GM12878 (cell line): Measurements from ENCODE around the gene PMP22. TPM values are rescaled to one million over a fixed set of nuclear protein-coding genes. Genes with fewer than 3 reads are reported as not detected.

Experiments
- ATAC-seq: fragments of 200-7000 bp; cut with Tn5 transposase; 3 replicates; pipeline ENCODE4 v1.9.1; 2020; ENCODE audit warnings: mild to moderate bottlenecking, moderate library complexity
- BruUV-seq: library from RNA; stranded (reverse); fragments of 400-500 nt; replicated peaks from 2 replicates; lab custom pipeline; 2021; lab: Mats Ljungman, UMichigan
- CTCF ChIA-PET: fragments of 300-600 bp; sonication (Branson Sonifier 250); formaldehyde crosslinking; extraction: SDS; loops from one replicate; lab custom pipeline; 2021; ENCODE audit warnings: inconsistent platforms; lab: Yijun Ruan, JAX
- POLR2A ChIA-PET: fragments of 350-600 bp; formaldehyde crosslinking; extraction: SDS; loops from one replicate; lab custom pipeline; 2021; ENCODE audit warnings: inconsistent platforms; lab: Charles Lee
- RAD21 ChIA-PET: fragments of 300-600 bp; sonication (Branson Sonifier 250); formaldehyde crosslinking; loops from one replicate; lab custom pipeline; 2023; ENCODE audit warnings: antibody characterized with exemption; ENCODE audit not compliant: unreplicated experiment; lab: Charles Lee
- SMC1A ChIA-PET: fragments of 300-600 bp; sonication (Branson Sonifier 250); formaldehyde crosslinking; loops from one replicate; lab custom pipeline; 2023; ENCODE audit not compliant: unreplicated experiment, uncharacterized antibody; lab: Charles Lee
- DNase-seq: peaks from one replicate; pipeline ENCODE4 v3.0.0-alpha.2; 2011; ENCODE audit warnings: low read depth, low spot score
- FAIRE-seq: peaks from 3 replicates; lab custom pipeline; 2011; peaks lifted over from hg19 to GRCh38; lab: Jason Lieb, UNC
- H2AFZ ChIP-seq: 2 replicates; pipeline ENCODE4 v1.6.0; 2011; ENCODE audit warnings: low read depth, low read length, control low read depth; ENCODE audit not compliant: control insufficient read depth
- H3K27ac ChIP-seq: 2 replicates; pipeline ENCODE4 v1.5.1; 2011; ENCODE audit warnings: control low read depth; ENCODE audit not compliant: control insufficient read depth, insufficient read depth
- H3K27me3 ChIP-seq, 2 experiments: replicated peaks in 1 of 2; 2 replicates each; pipeline versions ENCODE4 v1.6.0 to v1.6.1; 2011; ENCODE audit warnings: low read length in 1 of 2; ENCODE audit not compliant: control insufficient read depth in 2 of 2, insufficient read depth in 2 of 2
- H3K36me3 ChIP-seq, 2 experiments: 2 replicates each; pipeline ENCODE4 v1.5.1; 2011; ENCODE audit warnings: low read length in 1 of 2; ENCODE audit not compliant: control insufficient read depth in 2 of 2, insufficient read depth in 2 of 2
- H3K4me1 ChIP-seq: 2 replicates; pipeline ENCODE4 v1.6.1; 2011; ENCODE audit warnings: mild to moderate bottlenecking, low read length, moderate library complexity, mixed read lengths; ENCODE audit not compliant: control insufficient read depth, insufficient read depth
- H3K4me2 ChIP-seq: 2 replicates; pipeline ENCODE4 v1.6.0; 2011; ENCODE audit warnings: control low read depth; ENCODE audit not compliant: control insufficient read depth, insufficient read depth
- H3K4me3 ChIP-seq: fragments of 200-600 bp; sonication (generic); 2 replicates; pipeline ENCODE4 v1.5.1; 2016
- H3K79me2 ChIP-seq: 2 replicates; pipeline ENCODE4 v1.6.0; 2011; ENCODE audit warnings: low read length; ENCODE audit not compliant: control insufficient read depth, insufficient read depth
- H3K9ac ChIP-seq: 2 replicates; pipeline ENCODE4 v1.8.0; 2011; ENCODE audit warnings: low read length, control low read depth, mixed read lengths; ENCODE audit not compliant: control insufficient read depth, insufficient read depth
- H3K9me3 ChIP-seq: replicated peaks from 3 replicates; pipeline ENCODE4 v1.5.1; 2011; ENCODE audit warnings: mild to moderate bottlenecking, low read length; ENCODE audit not compliant: control insufficient read depth, insufficient read depth
- H4K20me1 ChIP-seq: 2 replicates; pipeline ENCODE4 v1.6.0; 2011; ENCODE audit not compliant: control insufficient read depth, insufficient read depth
- BHLHE40 ChIP-seq, 2 experiments: fragments of 450-650 bp in 1 of 2; IDR thresholded peaks; 2 replicates each; pipeline ENCODE4 v1.6.1; 2011 to 2017; ENCODE audit warnings: low read depth in 2 of 2, borderline replicate concordance in 1 of 2, improper control_type of control experiment in 1 of 2, low read length in 1 of 2, mild to moderate bottlenecking in 1 of 2
- FOS ChIP-seq: IDR thresholded peaks from 3 replicates; pipeline ENCODE4 v1.6.1; 2011; ENCODE audit warnings: borderline replicate concordance; ENCODE audit not compliant: insufficient read length; ENCODE audit errors: extremely low read depth
- FOXK2 ChIP-seq: fragments of 450-650 bp; IDR thresholded peaks from 2 replicates; pipeline ENCODE4 v1.6.1; 2017; ENCODE audit warnings: mild to moderate bottlenecking, moderate library complexity
- IRF4 ChIP-seq: IDR thresholded peaks from 2 replicates; pipeline ENCODE4 v1.6.1; 2011; ENCODE audit warnings: low read depth, low read length
- KAT2A ChIP-seq: conservative IDR thresholded peaks from 2 replicates; pipeline ENCODE4 v1.6.1; 2011; ENCODE audit warnings: low read depth, low read length; ENCODE audit not compliant: control insufficient read depth
- KLF5 ChIP-seq: fragments of 450-650 bp; IDR thresholded peaks from 2 replicates; pipeline ENCODE4 v1.6.1; 2014; ENCODE audit warnings: mild to moderate bottlenecking; ENCODE audit not compliant: partially characterized antibody
- NFIC ChIP-seq: IDR thresholded peaks from 2 replicates; pipeline ENCODE4 v1.6.1; 2012; ENCODE audit warnings: low read depth, mild to moderate bottlenecking, inconsistent platforms, low read length, moderate library complexity
- NFYA ChIP-seq: IDR thresholded peaks from 2 replicates; pipeline ENCODE4 v1.6.1; 2011; ENCODE audit warnings: low read depth, mild to moderate bottlenecking, low read length, improper control_type of control experiment, borderline replicate concordance
- NR2C1 ChIP-seq: fragments of 450-650 bp; IDR thresholded peaks from 2 replicates; pipeline ENCODE4 v1.6.1; 2017; ENCODE audit warnings: antibody characterized with exemption, mild to moderate bottlenecking, moderate library complexity
- NR2F1 ChIP-seq: fragments of 450-650 bp; conservative IDR thresholded peaks from 2 replicates; pipeline ENCODE4 v1.6.1; 2017; ENCODE audit warnings: mild to moderate bottlenecking
- SKIL ChIP-seq: fragments of 450-650 bp; IDR thresholded peaks from 2 replicates; pipeline ENCODE4 v1.6.1; 2017; ENCODE audit warnings: mild to moderate bottlenecking, low read depth, inconsistent platforms; ENCODE audit not compliant: poor library complexity, severe bottlenecking
- SMARCA5 ChIP-seq: fragments of 450-650 bp; IDR thresholded peaks from 2 replicates; pipeline ENCODE4 v1.6.1; 2017; ENCODE audit warnings: mild to moderate bottlenecking
- TAF1 ChIP-seq: IDR thresholded peaks from 2 replicates; pipeline ENCODE4 v1.6.1; 2011; ENCODE audit warnings: mild to moderate bottlenecking, low read depth, low read length, borderline replicate concordance
- TBL1XR1 ChIP-seq: IDR thresholded peaks from 2 replicates; pipeline ENCODE4 v1.6.1; 2012; ENCODE audit warnings: low read depth, low read length, improper control_type of control experiment
- TCF7 ChIP-seq: IDR thresholded peaks from 2 replicates; pipeline ENCODE4 v1.6.1; 2014; ENCODE audit warnings: antibody characterized with exemption, borderline replicate concordance
- ZNF207 ChIP-seq: fragments of 450-650 bp; IDR thresholded peaks from 2 replicates; pipeline ENCODE4 v1.6.1; 2014; ENCODE audit warnings: antibody characterized with exemption, mild to moderate bottlenecking, borderline replicate concordance
- ZNF24 ChIP-seq: fragments of 450-650 bp; IDR thresholded peaks from 2 replicates; pipeline ENCODE4 v1.6.1; 2017; ENCODE audit warnings: antibody characterized with exemption, mild to moderate bottlenecking
- ZNF384 ChIP-seq: IDR thresholded peaks from 2 replicates; pipeline ENCODE4 v1.6.1; 2012; ENCODE audit warnings: low read depth, mild to moderate bottlenecking, low read length, improper control_type of control experiment, borderline replicate concordance
- WGBS: methylation state at CpG from one replicate; pipeline ENCODE4 v1.1.6; 2016; ENCODE audit warnings: low lambda C conversion rate; ENCODE audit not compliant: insufficient replicate concordance, insufficient coverage; ENCODE audit errors: missing lambda C conversion rate; 5-methylcytosine and 5-hydroxymethylcytosine counted together
- in situ Hi-C: fragments of 300-500 bp; cut with MboI; formaldehyde crosslinking; loops from 9 replicates; pipeline ENCODE4 v1.14.3; 2018; ENCODE audit warnings: mixed read lengths
- intact Hi-C: fragments of 100-400 bp; cut with micrococcal nuclease; formaldehyde crosslinking; loops from one replicate; pipeline ENCODE4 v1.14.2; 2022; ENCODE audit not compliant: unreplicated experiment
- polyA plus RNA-seq, 11 experiments: library from polyadenylated mRNA; depleted of rRNA in 4 of 11; unstranded in 6 of 11; stranded (reverse) in 5 of 11; fragments of >200 nt; fragmentation: Nextera tagmentation in 4 of 11; fragmentation: Illumina TruSeq in 1 of 11; extraction: Ambion mirVana in 4 of 11; extraction: Trizol in 1 of 11; gene quantifications; 1 replicate in 1 of 11; 2 replicates in 10 of 11; pipeline versions ENCODE4 v1.2.1 to v1.2.3, GENCODE V29; 2011 to 2016; ENCODE audit warnings: inconsistent platforms in 2 of 11, missing spikeins in 2 of 11, low read depth in 1 of 11
- total RNA-seq, 4 experiments: library from RNA; depleted of rRNA in 3 of 4; stranded (reverse); fragments of >200 nt in 3 of 4; fragmentation: Illumina TruSeq in 1 of 4; extraction: Trizol in 1 of 4; gene quantifications; 2 replicates each; pipeline versions ENCODE4 v1.2.1 to v1.2.3, GENCODE V29; 2013 to 2021

PMP22 gene
- total and polyA plus RNA-seq, 10 of the 15 experiments (the other 5 are each of a cell fraction or from before 2014, with no cell fraction given), result 0.59 TPM; not detected in 9

GRCh38 chr17:15180121-15180561 lies 85.0 kb downstream of the PMP22 start:
- no peak for DNase-seq
- ChIA-PET RAD21 (no interaction called here), CTCF (interaction anchor here (0.9 kb wide), 1 partner anchor 75 kb away, joined by 3 read pairs; no protein-coding TSS in a partner anchor), POLR2A (no interaction called here), SMC1A (interaction anchor here (0.7 kb wide), 1 partner anchor 68 kb away, joined by 3 read pairs; no protein-coding TSS in a partner anchor)
- intact Hi-C loops (no loop called here), in situ Hi-C loops (no loop called here)
- Histone ChIP-seq H3K79me2 (no peaks in the 10 kb centered on the region), H2AFZ (no peak overlapping the region), H3K4me1 (no peaks in the 10 kb centered on the region), H3K27me3 (no peaks in the 10 kb centered on the region), H3K27ac (no peak overlapping the region), H3K36me3 (no peaks in the 10 kb centered on the region), H3K9ac (no peak overlapping the region), H3K4me2 (no peak overlapping the region), H4K20me1 (no peaks in the 10 kb centered on the region), H3K4me3 (no peak overlapping the region), H3K9me3 (no peaks in the 10 kb centered on the region)
- BruUV-seq, result no TSS peak
- WGBS, result 31% methylated on average over 8 of the region's 8 CpGs
- TF ChIP-seq KLF5 (no peak), ZNF24 (no peak), TCF7 (no peak), NFIC (no peak), FOS (no peak), NFYA (no peak), NR2C1 (no peak), TBL1XR1 (no peak), NR2F1 (no peak), KAT2A (no peak), IRF4 (no peak), SMARCA5 (no peak), ZNF207 (no peak), BHLHE40 (IDR thresholded peaks at IDR 0.05; ENCODE audit: borderline replicate concordance in 1 of 2, low read depth in 2 of 2, low read length in 1 of 2) (no peak), TAF1 (no peak), SKIL (no peak), ZNF384 (no peak), FOXK2 (no peak)
- ATAC-seq, result no peak
- FAIRE-seq, result no peak
